Caco-2 (cell line): ENCODE measurements around the gene CRTAC1. TPM values are rescaled to one million over a fixed set of nuclear protein-coding genes. Genes with fewer than 3 reads are reported as not detected.

ENCODE experiments used
- BruUV-seq: library from RNA; stranded (reverse); fragments of 400-500 nt; replicated peaks from 2 replicates; lab custom pipeline; 2021; lab: Mats Ljungman, UMichigan
- CTCF ChIA-PET: fragments of 300-600 bp; sonication (Branson Sonifier 250); formaldehyde crosslinking; loops from one replicate; lab custom pipeline; 2022; ENCODE audit warnings: antibody characterized with exemption; lab: Charles Lee
- POLR2A ChIA-PET: fragments of 300-600 bp; sonication (Branson Sonifier 250); formaldehyde crosslinking; loops from one replicate; lab custom pipeline; 2022; ENCODE audit warnings: antibody characterized with exemption; lab: Charles Lee
- DNase-seq, 2 experiments: peaks; one replicate each; pipeline versions ENCODE4 v3.0.0 to v3.0.0-alpha.2; 2020 to 2022
- H3K27me3 ChIP-seq: replicated peaks from 2 replicates; pipeline ENCODE4 v1.6.0; 2011; ENCODE audit warnings: low read length; ENCODE audit not compliant: control insufficient read depth, insufficient read depth
- H3K36me3 ChIP-seq: 2 replicates; pipeline ENCODE4 v1.5.1; 2011; ENCODE audit warnings: low read length; ENCODE audit not compliant: control insufficient read depth, insufficient read depth
- H3K4me1 ChIP-seq: fragments of 250-450 bp; sonication (Bioruptor Pico); 2 replicates; pipeline ENCODE4 v1.5.1; 2020; ENCODE audit warnings: mild to moderate bottlenecking
- H3K4me3 ChIP-seq: 2 replicates; pipeline ENCODE4 v1.5.1; 2011; ENCODE audit warnings: low read depth, mild to moderate bottlenecking, control low read depth, low read length
- H3K9me3 ChIP-seq: fragments of 250-450 bp; sonication (Bioruptor Pico); 2 replicates; pipeline ENCODE4 v1.5.1; 2020; ENCODE audit warnings: mild to moderate bottlenecking, moderate library complexity
- H3K27ac Mint-ChIP-seq: one replicate; pipeline ENCODE4 v1.8.0; 2022; ENCODE audit warnings: mixed read lengths; ENCODE audit not compliant: unreplicated experiment
- H3K27me3 Mint-ChIP-seq: one replicate; pipeline ENCODE4 v1.8.0; 2022; ENCODE audit warnings: mixed read lengths; ENCODE audit not compliant: insufficient read depth, unreplicated experiment
- H3K36me3 Mint-ChIP-seq: one replicate; pipeline ENCODE4 v1.8.0; 2022; ENCODE audit warnings: mild to moderate bottlenecking, mixed read lengths; ENCODE audit not compliant: insufficient read depth, unreplicated experiment
- H3K4me1 Mint-ChIP-seq: one replicate; pipeline ENCODE4 v1.8.0; 2022; ENCODE audit warnings: low read depth, mixed read lengths; ENCODE audit not compliant: unreplicated experiment
- H3K4me3 Mint-ChIP-seq: one replicate; pipeline ENCODE4 v1.8.0; 2022; ENCODE audit warnings: mild to moderate bottlenecking, moderate library complexity, mixed read lengths; ENCODE audit not compliant: unreplicated experiment
- H3K9me3 Mint-ChIP-seq: one replicate; pipeline ENCODE4 v1.8.0; 2022; ENCODE audit warnings: mixed read lengths; ENCODE audit not compliant: unreplicated experiment
- intact Hi-C: fragments of 100-400 bp; cut with micrococcal nuclease; formaldehyde crosslinking; loops from one replicate; pipeline ENCODE4 v1.10.0; 2022; ENCODE audit not compliant: unreplicated experiment
- total RNA-seq: library from RNA; stranded (reverse); gene quantifications from 2 replicates; pipeline ENCODE4 v1.2.3, GENCODE V29; 2022
- TF ChIP-seq, protein P1 (sequence below), 2 experiments: fragments of 200-600 bp in 1 of 2; IDR thresholded peaks; 1 replicate in 1 of 2; 2 replicates in 1 of 2; pipeline versions ENCODE4 v1.5.1 to v1.8.0; 2011 to 2022; ENCODE audit warnings: antibody characterized with exemption in 1 of 2, control low read depth in 1 of 2, inconsistent platforms in 1 of 2, low read depth in 1 of 2, low read length in 1 of 2, mild to moderate bottlenecking in 1 of 2, moderate library complexity in 1 of 2; ENCODE audit not compliant: insufficient read depth in 1 of 2, severe bottlenecking in 1 of 2, unreplicated experiment in 1 of 2

Gene CRTAC1
- total RNA-seq, 1 experiment from 2014 or later, result not detected

DNA sequence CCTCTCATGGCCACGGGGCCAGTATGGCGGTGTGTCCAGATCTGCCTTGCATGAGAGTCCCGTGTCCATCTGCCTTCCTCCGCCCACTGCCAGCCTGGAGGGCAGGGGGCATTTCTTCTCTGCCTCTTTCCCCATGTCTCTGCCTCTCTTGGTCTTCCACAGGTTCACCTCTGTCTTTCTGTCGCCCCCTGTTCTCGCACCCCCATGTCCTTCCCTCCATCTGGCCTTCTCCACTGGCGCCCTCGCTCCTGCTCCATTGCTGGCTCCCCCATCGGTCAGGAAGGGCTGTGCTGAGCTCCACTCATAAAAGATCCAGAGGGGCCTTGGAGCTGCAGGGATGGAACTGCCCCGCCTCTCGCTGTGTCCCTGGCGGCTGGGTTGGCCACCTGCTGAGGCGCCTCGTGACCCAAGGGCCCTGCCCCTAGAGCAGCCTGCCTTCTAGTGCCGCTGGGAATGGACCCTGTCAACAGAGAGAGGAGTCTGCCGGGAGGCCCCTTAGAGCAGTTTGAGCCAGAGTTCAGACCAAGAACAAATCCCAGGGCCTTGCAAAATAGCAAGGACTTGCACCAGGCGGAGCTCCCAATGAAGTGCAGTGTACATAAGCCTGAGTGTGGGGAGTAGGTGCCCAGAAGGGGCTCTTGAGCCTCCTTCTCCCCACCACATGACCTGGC lies 138.8 kb downstream of the CRTAC1 start:
- intact Hi-C loops, result no loop called here
- TF ChIP-seq, protein P1, sequence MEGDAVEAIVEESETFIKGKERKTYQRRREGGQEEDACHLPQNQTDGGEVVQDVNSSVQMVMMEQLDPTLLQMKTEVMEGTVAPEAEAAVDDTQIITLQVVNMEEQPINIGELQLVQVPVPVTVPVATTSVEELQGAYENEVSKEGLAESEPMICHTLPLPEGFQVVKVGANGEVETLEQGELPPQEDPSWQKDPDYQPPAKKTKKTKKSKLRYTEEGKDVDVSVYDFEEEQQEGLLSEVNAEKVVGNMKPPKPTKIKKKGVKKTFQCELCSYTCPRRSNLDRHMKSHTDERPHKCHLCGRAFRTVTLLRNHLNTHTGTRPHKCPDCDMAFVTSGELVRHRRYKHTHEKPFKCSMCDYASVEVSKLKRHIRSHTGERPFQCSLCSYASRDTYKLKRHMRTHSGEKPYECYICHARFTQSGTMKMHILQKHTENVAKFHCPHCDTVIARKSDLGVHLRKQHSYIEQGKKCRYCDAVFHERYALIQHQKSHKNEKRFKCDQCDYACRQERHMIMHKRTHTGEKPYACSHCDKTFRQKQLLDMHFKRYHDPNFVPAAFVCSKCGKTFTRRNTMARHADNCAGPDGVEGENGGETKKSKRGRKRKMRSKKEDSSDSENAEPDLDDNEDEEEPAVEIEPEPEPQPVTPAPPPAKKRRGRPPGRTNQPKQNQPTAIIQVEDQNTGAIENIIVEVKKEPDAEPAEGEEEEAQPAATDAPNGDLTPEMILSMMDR (IDR thresholded peaks at IDR 0.05; ENCODE audit: insufficient read depth in 1 of 2, low read depth in 1 of 2, low read length in 1 of 2, severe bottlenecking in 1 of 2, unreplicated experiment in 1 of 2), result no peak
- H3K27ac Mint-ChIP-seq, result no peak overlapping the region
- H3K27me3 Mint-ChIP-seq, result peaks cover 17% of the 10 kb centered on the region
- no TSS peak for BruUV-seq
- H3K4me3 Mint-ChIP-seq, result no peak overlapping the region
- H3K9me3 Mint-ChIP-seq, result no peaks in the 10 kb centered on the region
- no peaks in the 10 kb centered on the region for H3K27me3 ChIP-seq
- no peaks in the 10 kb centered on the region for H3K9me3 ChIP-seq
- CTCF ChIA-PET, result no interaction called here
- no peaks in the 10 kb centered on the region for H3K4me1 ChIP-seq
- no peaks in the 10 kb centered on the region for H3K36me3 Mint-ChIP-seq
- no peak for DNase-seq
- POLR2A ChIA-PET, result no interaction called here
- H3K4me3 ChIP-seq, result no peak overlapping the region
- H3K4me1 Mint-ChIP-seq, result peaks cover 7% of the 10 kb centered on the region
- H3K36me3 ChIP-seq, result no peaks in the 10 kb centered on the region

DNA sequence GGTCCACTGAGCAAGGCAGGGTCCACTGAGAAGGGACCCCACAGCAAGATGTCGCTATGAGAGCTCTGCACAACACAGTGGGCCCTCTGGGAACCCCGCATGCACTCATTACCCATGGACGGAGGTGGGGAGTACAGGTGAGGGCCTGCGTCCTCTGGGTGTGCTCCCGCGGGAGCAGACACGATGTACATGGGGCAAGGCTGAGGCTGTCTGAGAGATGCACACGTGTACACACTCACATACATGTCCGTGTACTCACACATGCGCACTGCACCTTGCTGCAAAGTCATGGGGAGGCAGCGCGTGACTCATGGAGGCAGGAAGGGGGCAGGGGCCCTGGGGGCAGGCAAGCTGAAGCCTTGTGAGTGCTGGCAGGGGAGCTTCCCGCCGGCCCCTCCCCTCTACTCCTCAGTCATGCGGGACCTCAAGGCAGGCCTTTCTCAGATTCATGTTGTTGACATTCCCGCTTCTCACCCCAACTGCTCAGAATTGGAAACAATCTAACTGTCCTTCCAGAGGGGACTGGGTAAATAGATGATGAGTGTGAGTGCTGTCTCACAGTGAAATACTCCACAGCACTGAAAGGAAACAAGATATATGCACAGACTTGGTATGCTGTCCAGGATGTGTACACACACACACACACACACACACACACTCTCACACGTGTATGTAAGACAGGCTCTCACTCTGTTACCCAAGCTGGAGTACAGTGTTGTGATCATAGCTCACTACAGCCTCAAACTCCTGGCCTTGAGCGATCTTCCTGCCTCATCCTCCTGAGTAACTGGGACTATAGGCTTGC lies 140.8 kb downstream of the CRTAC1 start:
- Mint-ChIP-seq H3K36me3 (no peaks in the 10 kb centered on the region), H3K4me3 (no peak overlapping the region), H3K27me3 (peaks cover 9% of the 10 kb centered on the region), H3K9me3 (no peaks in the 10 kb centered on the region), H3K27ac (no peak overlapping the region), H3K4me1 (peaks cover 7% of the 10 kb centered on the region)
- TF ChIP-seq, protein P1 (IDR thresholded peaks at IDR 0.05; ENCODE audit: insufficient read depth in 1 of 2, low read depth in 1 of 2, low read length in 1 of 2, severe bottlenecking in 1 of 2, unreplicated experiment in 1 of 2), result no peak
- POLR2A ChIA-PET, result no interaction called here
- CTCF ChIA-PET, result no interaction called here
- H3K9me3 ChIP-seq, result no peaks in the 10 kb centered on the region
- H3K4me3 ChIP-seq, result no peak overlapping the region
- no peak for DNase-seq
- H3K27me3 ChIP-seq, result no peaks in the 10 kb centered on the region
- H3K4me1 ChIP-seq, result no peaks in the 10 kb centered on the region
- no TSS peak for BruUV-seq
- intact Hi-C loops, result no loop called here
- H3K36me3 ChIP-seq, result no peaks in the 10 kb centered on the region

DNA sequence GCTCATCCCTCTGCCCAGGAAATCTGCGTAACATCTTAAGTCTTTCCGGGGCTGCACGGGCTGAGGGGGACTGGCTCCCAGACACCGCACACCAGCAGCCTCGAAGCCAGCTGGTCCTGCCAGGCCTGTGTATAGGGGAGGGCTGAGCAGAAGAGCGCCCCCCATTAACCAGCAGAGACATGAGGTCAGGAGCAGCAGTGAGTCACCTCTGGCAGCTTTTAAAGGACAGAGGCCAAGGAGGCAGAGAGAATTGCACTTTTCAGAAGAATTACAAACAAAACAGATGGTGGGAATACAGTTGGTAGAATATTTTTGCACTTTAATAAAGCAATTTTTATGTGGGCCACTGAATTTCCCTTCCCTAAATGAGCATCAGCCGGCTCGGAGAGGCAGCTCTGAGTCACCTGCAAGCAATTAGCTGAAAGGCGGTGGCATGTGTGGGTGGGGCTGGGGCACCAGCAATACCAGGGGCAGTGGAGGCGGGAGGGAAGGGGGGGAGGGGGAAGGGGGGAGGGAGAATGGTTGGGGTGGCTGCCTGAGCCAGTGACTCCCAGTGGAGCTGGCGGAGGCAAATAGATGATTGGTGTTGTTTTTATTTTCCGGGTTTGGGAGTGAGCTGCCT lies 141.7 kb downstream of the CRTAC1 start:
- H3K27ac Mint-ChIP-seq, result no peak overlapping the region
- H3K4me1 Mint-ChIP-seq, result peaks cover 7% of the 10 kb centered on the region
- ChIA-PET POLR2A (no interaction called here), CTCF (no interaction called here)
- no peaks in the 10 kb centered on the region for H3K9me3 ChIP-seq
- no TSS peak for BruUV-seq
- intact Hi-C loops, result no loop called here
- no peak overlapping the region for H3K4me3 ChIP-seq
- H3K4me3 Mint-ChIP-seq, result no peak overlapping the region
- TF ChIP-seq, protein P1 (IDR thresholded peaks at IDR 0.05; ENCODE audit: insufficient read depth in 1 of 2, low read depth in 1 of 2, low read length in 1 of 2, severe bottlenecking in 1 of 2, unreplicated experiment in 1 of 2), result no peak
- no peaks in the 10 kb centered on the region for H3K9me3 Mint-ChIP-seq
- no peaks in the 10 kb centered on the region for H3K27me3 ChIP-seq
- peaks cover 8% of the 10 kb centered on the region for H3K27me3 Mint-ChIP-seq
- no peaks in the 10 kb centered on the region for H3K4me1 ChIP-seq
- DNase-seq, result no peak
- H3K36me3 Mint-ChIP-seq, result no peaks in the 10 kb centered on the region
- H3K36me3 ChIP-seq, result no peaks in the 10 kb centered on the region
